NB4 (cell line): ENCODE results near the gene PCDHAC2.

Experiments
- POLR2A ChIP-seq: IDR thresholded peaks from 2 replicates; pipeline ENCODE4 v1.6.1; 2011; ENCODE audit warnings: mild to moderate bottlenecking; ENCODE audit not compliant: insufficient read length; ENCODE audit errors: extremely low read depth
- TF ChIP-seq, protein P1 (sequence below): IDR thresholded peaks from one replicate; pipeline ENCODE4 v1.5.1; 2012; ENCODE audit warnings: low read depth, low read length

DNA sequence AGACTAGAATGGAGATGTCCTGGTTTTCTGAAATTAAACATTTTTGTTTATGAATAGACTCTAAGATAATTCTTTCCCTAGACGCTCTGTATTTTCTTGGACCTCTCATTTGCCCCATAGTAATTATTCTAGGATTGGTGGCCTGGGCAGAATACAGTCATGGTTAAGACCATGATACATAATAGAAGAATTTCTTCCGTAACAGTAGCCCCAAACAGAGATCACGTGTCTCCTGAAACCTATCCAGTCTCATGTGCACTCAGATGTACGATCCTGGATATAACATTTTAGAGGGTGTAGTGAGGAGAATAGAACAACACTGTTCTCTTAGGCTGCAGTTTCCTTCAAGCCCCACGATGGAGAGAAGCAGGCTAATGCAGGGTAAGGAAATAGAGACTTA lies 22.3 kb downstream of the PCDHAC2 start:
- TF ChIP-seq, protein P1, sequence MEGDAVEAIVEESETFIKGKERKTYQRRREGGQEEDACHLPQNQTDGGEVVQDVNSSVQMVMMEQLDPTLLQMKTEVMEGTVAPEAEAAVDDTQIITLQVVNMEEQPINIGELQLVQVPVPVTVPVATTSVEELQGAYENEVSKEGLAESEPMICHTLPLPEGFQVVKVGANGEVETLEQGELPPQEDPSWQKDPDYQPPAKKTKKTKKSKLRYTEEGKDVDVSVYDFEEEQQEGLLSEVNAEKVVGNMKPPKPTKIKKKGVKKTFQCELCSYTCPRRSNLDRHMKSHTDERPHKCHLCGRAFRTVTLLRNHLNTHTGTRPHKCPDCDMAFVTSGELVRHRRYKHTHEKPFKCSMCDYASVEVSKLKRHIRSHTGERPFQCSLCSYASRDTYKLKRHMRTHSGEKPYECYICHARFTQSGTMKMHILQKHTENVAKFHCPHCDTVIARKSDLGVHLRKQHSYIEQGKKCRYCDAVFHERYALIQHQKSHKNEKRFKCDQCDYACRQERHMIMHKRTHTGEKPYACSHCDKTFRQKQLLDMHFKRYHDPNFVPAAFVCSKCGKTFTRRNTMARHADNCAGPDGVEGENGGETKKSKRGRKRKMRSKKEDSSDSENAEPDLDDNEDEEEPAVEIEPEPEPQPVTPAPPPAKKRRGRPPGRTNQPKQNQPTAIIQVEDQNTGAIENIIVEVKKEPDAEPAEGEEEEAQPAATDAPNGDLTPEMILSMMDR: no peak
- no peak for TF ChIP-seq POLR2A
